GM18526 (cell line): Measurements from ENCODE around the gene ARSJ.

ENCODE experiments used
- POLR2A ChIP-seq: IDR thresholded peaks from 3 replicates; pipeline ENCODE4 v1.6.1; 2011; ENCODE audit not compliant: insufficient read length; ENCODE audit errors: extremely low read depth

The ARSJ gene

DNA sequence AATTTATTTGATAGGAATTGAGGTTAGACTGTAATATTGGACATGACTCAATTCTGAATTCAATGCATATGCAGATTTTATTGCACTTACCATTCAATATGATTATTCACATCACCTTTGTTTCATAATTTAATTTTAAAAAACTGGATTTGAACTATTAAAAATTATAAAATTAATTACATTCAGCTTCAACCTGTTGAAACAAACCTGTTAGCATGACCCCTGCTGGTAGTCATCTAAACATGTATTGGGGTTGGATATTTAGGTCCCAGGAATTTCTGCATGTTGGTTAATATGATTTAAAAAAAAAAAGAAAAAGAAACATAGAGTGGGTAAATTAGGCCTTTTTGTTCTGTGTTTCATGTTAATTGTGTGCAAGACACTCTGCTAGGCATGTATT is 85.9 kb downstream of the ARSJ start:
- TF ChIP-seq POLR2A = no peak

DNA sequence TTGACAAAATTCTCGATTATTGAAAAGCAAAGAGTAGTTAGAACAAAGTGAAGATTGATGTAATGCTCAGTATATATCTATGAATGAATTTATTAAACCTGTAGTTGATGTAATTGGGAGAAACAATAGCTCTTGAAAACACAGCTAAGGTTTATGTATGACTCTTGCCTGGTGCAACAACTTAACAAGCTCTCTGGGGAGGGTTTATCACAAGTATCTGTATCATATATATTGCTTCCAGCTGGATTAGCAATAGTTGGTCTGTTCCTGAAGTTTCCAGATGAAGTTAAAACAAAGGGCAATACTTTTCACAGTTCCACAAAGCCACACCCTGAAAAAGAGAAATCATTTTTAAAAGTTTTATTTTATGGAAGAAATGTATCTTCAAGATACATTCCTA is 91.4 kb downstream of the ARSJ start:
- TF ChIP-seq POLR2A = no peak

DNA sequence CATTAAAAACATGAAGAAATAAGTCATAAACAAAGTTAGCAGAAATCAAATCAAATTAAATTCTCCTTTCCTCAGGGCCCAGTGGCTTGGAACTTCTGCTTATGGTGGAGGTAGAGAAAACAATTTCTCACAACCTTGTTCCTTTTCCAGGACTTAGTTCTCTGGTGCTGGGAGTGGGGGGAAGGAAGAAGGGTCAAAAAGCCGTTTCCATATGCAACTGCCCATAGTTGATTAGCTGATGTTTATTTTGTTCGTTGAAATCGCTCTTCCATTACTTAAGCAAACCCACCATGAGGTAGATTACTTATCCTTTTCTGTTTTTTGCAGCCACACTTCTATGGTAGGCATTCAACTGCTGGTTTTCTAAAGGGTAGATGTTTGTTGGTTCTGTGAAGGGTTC is 94.2 kb downstream of the ARSJ start:
- TF ChIP-seq POLR2A = no peak

DNA sequence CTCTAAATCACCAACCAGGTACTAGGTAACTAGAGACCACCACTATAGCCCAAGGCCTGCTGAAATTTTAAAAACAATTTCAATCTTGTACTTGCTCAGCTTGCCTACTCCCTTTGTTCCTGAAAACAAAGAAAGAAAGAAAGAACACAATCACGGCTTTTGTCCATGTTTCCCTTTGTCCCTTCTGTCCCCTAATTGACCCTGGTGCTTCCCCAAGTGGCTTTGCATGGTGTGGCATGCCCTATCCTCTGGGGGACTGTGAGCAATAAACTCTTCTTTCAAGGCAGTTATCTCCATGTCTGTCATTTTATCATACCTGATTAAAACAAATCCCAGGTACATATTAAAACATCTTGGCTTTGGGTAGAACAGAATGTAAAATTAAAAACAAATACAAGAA is 94.8 kb downstream of the ARSJ start:
- no peak for TF ChIP-seq POLR2A

DNA sequence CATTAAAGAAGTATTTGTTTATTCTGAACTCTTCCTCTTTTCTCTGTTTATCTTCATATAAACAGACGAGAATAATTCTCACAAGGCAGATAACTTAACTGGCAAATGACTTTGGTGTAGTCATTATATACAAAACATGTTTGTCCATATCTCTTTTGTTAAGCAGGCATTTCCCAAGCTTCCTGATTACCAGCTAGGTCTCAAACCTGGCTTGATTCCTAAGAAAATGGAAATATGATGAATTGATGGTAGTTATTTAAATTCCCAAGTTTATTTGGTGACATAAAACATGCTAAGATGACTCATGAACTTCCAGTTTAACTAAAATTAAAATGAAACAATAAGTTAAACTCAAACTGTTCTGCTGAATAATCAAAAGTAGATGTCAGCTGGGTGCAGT is 96.8 kb downstream of the ARSJ start:
- TF ChIP-seq POLR2A = no peak

DNA sequence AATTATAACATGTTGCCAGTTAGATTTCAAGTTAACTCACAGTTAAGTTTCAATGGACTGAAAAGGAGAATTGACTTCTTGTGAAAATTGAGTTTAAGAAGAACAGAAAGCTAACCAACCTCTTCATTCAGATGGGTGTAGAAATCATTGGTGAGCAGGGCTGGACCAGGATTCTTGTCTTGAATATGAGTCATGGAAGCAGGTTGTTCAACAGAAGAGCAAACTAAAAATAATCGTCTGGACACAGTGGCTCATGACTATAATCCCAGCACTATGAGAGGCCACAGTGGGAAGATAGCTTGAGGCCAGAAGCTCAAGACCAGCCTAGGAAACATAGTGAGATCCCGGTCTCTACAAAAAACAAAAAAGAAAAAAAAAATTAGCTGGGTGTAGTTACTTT is 98.2 kb downstream of the ARSJ start:
- TF ChIP-seq POLR2A = no peak

DNA sequence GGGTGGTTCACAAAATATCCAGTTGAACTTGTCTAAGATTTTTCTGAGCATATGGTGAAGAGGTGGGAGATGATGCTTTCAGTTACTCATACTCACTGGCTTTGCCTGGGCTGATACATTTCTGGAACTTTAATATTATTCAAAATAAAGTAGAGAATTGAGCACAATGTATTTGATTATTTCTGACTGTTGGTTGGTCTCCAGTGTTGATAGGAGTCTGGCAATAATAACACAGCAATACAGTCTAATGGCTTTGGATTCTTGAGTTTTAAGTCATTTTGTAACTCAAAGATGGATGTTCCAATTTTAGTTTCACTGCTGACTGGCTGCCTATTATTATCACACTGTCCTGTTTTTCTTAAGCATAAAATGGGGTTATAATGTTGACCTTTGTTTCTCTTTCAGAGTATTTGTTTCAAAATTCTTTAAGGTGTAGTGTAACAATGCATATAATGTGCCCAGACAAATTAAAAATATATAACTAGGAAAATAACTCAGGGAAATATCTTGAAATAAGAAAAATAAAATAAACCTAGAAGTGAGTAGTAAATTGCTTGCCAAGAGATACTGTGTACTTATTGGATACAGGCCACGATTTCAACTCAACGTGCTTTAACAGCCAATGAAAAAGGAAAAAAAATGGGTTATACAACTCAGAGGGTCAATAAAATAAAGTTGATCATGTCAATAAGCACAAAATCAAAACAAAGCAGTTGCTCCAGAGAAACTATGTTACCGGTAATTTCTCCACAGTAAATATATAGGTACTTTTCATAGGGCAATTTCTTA is 99.0 kb downstream of the ARSJ start:
- no peak for TF ChIP-seq POLR2A

DNA sequence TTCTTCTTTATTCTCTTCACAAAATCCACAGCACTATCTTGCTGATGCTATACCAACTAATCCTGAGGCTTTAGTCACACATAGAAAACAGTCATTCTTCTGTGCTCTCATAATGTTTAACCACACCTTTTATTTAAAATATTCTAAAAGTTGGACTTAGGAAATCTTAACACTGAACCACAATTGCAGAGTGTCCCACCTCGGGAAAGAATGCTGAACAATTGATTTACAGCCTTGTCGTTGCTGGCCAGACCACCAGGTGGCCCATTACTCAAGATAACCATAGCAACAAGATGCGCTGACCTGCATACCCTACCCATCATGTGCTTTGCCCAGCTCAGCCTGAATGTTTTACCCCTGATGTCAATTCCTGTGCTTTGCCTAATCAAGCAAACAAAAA is 100.8 kb downstream of the ARSJ start:
- TF ChIP-seq POLR2A = no peak

DNA sequence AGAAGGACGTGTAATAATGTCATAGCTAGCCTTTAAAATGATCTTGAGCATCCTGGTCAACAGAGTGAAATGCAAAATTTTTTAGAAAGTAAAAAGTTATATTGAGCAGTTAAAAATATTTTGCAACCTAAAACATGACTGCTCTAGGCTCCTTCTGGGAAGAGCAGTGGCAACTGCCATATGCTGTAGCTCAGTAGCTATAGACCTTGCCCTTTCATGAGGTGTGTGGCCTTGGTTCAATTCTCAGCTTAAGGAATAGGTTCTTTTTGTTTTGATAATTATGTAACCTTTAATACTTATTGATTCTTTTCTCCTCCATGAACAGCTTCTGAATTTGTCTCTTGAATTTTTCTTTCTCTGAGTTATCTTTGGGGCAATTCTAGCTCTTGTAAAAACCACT is 105.0 kb downstream of the ARSJ start:
- no peak for TF ChIP-seq POLR2A

DNA sequence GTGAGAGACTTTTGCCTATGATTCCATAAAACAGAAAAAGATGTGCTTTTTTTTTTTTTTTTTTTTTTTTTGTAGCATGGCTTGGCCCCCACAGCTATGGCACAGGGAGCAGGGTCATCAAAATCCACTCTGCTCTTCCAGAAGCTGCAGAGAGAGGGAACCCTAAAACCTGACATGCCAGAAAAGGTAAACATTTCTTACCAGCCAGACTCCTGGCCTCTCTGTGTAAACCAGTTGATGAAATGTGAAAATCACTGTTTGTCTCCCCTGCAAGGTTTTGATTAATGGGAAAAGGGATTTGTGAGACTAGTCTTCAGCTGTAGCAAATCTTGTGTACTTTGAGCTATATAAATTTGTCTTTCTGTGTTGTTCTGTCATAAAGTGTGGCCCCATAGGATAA is 105.9 kb downstream of the ARSJ start:
- no peak for TF ChIP-seq POLR2A

DNA sequence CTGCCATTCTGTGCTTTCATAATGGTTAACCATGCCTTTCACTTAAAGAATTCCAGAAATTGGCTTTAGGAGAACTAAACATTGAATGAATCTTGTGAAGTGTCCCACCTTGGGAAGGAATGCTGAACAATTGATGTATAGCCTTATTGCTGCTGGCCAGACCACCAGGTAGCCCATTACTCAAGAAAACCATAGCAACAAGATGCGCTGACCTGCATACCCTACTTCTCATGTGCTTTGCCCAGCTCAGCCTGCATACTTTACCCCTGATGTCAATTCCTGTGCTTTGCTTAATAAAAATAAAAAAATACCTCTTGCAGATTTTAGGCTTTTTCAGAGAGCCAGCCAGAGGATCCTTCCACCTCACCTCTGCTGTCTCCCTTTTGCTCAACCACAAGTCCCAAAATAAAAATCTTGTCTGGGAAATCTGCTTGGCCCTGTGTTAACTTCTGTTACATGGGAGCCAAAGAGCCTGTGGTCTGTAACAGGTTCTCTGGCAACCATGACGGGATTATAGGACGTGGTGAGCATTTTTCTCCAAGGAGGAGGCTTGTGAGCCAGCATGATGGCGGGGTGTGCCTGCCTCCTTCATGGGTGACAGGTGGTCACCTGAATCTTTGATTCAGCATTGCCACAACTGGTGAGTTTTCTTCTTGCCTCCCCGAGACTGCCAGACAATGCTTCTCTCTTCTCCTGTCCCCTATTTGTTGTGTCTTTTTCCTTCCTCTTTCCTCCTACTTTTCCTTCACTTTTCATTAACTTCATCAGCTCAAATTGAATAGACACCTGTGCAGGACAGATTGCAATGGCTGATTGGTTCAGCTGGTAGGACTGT is 106.8 kb downstream of the ARSJ start:
- no peak for TF ChIP-seq POLR2A

DNA sequence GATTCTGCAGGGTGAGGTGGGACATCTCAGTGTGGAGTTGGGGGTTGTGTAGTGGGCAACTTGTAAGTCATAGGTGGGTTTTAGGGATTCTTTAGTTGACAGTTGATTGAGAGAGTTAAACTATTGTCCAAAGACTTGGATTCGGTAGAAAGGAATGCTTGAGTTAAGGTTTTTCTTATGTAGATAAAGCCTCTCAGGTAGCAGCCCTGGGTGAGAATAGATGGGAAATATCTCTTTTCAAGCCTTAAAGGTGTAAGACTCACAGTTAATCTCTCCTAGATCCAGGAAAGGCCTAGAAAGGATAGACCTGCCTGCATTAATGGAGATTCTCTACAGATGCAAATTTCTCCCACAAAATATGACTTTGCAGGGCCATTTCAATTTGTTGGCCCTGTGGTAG is 108.4 kb downstream of the ARSJ start:
- no peak for TF ChIP-seq POLR2A

DNA sequence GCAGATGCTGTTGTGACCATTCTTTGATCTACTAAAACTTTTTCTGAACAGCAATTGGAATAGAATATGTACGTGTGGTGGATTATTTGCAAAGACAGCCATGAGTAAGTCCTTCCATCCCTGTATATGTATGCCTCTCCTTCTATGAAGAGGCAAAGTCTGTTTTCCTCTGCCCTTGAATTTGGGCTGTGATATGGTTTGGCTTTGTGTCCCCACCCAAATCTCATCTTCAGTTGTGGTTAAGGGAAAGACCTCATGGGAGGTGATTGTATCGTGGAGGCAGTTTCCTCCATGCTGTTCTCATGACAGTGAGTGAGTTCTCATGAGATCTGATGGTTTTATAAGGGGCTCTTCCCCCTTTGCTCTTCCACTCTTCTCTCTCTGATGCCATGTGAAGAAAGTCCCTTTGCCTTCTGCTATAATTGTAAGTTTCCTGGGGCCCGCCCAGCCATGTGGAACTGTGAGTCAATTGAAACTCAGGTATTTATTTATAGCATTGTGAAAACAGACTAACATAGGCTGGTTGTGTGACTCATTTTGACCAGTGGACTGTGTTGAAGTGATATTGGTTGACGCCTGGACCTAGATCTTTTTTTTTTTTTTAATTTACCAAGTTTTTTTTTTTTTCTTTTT is 109.6 kb downstream of the ARSJ start:
- TF ChIP-seq POLR2A = no peak

DNA sequence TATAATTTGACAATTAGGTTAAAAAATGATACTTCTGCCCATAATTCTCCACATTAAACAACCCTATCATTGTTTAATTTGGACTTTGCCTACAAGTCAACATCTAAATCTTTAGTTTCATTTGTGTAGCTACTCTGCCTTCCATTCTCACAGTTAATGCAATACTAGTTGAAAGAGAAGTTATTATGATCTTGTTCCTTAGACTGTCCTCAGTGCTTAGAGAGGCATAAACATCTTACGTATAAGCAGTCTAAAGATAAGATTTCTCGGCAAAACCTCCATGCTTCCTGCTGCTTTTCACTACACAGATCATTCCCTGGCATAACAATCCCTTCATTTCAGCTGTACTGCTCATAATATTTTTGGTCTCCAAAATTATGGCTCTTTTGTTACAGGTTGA is 112.8 kb downstream of the ARSJ start:
- no peak for TF ChIP-seq POLR2A

DNA sequence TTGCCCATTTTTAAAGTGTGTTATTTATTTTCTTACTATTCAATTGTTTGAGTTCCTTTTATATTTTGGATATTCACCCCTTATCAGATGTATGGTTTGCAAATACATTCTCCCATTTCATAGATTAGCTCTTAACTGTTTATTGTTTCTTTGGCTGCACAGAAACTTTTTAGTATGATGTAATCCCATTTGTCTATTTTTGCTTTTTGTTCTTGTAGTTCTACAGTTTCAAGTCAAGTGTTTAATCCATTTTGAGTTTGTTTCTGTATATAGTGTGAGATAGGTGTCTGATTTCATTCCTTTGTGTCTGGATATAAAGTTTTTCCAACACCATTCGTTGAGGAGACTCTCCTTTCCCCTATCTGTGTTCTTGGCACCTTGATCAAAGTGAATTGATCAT is 120.5 kb downstream of the ARSJ start:
- no peak for TF ChIP-seq POLR2A

DNA sequence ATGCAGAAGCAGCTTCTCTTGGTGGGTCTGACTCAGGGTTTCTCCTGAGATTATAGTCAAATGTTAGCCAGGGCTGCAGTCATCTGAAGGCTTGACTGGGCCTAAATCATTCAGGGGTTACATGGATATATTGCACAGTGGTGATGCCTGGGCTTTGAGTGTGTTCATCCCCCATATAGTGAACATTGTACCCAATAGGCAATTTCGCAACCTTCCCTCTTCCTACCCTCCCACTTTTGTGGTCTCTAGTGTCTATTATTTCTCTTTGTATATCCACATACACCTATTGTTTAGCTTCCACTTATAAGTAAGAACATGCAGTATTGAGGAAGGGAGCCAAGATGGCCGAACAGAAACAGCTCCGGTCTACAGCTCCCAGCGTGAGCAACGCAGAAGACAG is 127.6 kb downstream of the ARSJ start:
- no peak for TF ChIP-seq POLR2A
